GM12878 (cell line): ENCODE data around the gene WSCD2. TPM values are rescaled to one million over a fixed set of nuclear protein-coding genes. Genes with fewer than 3 reads are reported as not detected.

Source experiments
- ATAC-seq: fragments of 200-7000 bp; cut with Tn5 transposase; 3 replicates; pipeline ENCODE4 v1.9.1; 2020; ENCODE audit warnings: mild to moderate bottlenecking, moderate library complexity
- BruUV-seq: library from RNA; stranded (reverse); fragments of 400-500 nt; replicated peaks from 2 replicates; lab custom pipeline; 2021; lab: Mats Ljungman, UMichigan
- CTCF ChIA-PET: fragments of 300-600 bp; sonication (Branson Sonifier 250); formaldehyde crosslinking; extraction: SDS; loops from one replicate; lab custom pipeline; 2021; ENCODE audit warnings: inconsistent platforms; lab: Yijun Ruan, JAX
- POLR2A ChIA-PET: fragments of 350-600 bp; formaldehyde crosslinking; extraction: SDS; loops from one replicate; lab custom pipeline; 2021; ENCODE audit warnings: inconsistent platforms; lab: Charles Lee
- RAD21 ChIA-PET: fragments of 300-600 bp; sonication (Branson Sonifier 250); formaldehyde crosslinking; loops from one replicate; lab custom pipeline; 2023; ENCODE audit warnings: antibody characterized with exemption; ENCODE audit not compliant: unreplicated experiment; lab: Charles Lee
- SMC1A ChIA-PET: fragments of 300-600 bp; sonication (Branson Sonifier 250); formaldehyde crosslinking; loops from one replicate; lab custom pipeline; 2023; ENCODE audit not compliant: unreplicated experiment, uncharacterized antibody; lab: Charles Lee
- DNase-seq: peaks from one replicate; pipeline ENCODE4 v3.0.0-alpha.2; 2011; ENCODE audit warnings: low read depth, low spot score
- FAIRE-seq: peaks from 3 replicates; lab custom pipeline; 2011; peaks lifted over from hg19 to GRCh38; lab: Jason Lieb, UNC
- H2AFZ ChIP-seq: 2 replicates; pipeline ENCODE4 v1.6.0; 2011; ENCODE audit warnings: low read depth, low read length, control low read depth; ENCODE audit not compliant: control insufficient read depth
- H3K27ac ChIP-seq: 2 replicates; pipeline ENCODE4 v1.5.1; 2011; ENCODE audit warnings: control low read depth; ENCODE audit not compliant: control insufficient read depth, insufficient read depth
- H3K27me3 ChIP-seq, 2 experiments: replicated peaks in 1 of 2; 2 replicates each; pipeline versions ENCODE4 v1.6.0 to v1.6.1; 2011; ENCODE audit warnings: low read length in 1 of 2; ENCODE audit not compliant: control insufficient read depth in 2 of 2, insufficient read depth in 2 of 2
- H3K36me3 ChIP-seq, 2 experiments: 2 replicates each; pipeline ENCODE4 v1.5.1; 2011; ENCODE audit warnings: low read length in 1 of 2; ENCODE audit not compliant: control insufficient read depth in 2 of 2, insufficient read depth in 2 of 2
- H3K4me1 ChIP-seq: 2 replicates; pipeline ENCODE4 v1.6.1; 2011; ENCODE audit warnings: mild to moderate bottlenecking, low read length, moderate library complexity, mixed read lengths; ENCODE audit not compliant: control insufficient read depth, insufficient read depth
- H3K4me2 ChIP-seq: 2 replicates; pipeline ENCODE4 v1.6.0; 2011; ENCODE audit warnings: control low read depth; ENCODE audit not compliant: control insufficient read depth, insufficient read depth
- H3K4me3 ChIP-seq: fragments of 200-600 bp; sonication (generic); 2 replicates; pipeline ENCODE4 v1.5.1; 2016
- H3K79me2 ChIP-seq: 2 replicates; pipeline ENCODE4 v1.6.0; 2011; ENCODE audit warnings: low read length; ENCODE audit not compliant: control insufficient read depth, insufficient read depth
- H3K9ac ChIP-seq: 2 replicates; pipeline ENCODE4 v1.8.0; 2011; ENCODE audit warnings: low read length, control low read depth, mixed read lengths; ENCODE audit not compliant: control insufficient read depth, insufficient read depth
- H3K9me3 ChIP-seq: replicated peaks from 3 replicates; pipeline ENCODE4 v1.5.1; 2011; ENCODE audit warnings: mild to moderate bottlenecking, low read length; ENCODE audit not compliant: control insufficient read depth, insufficient read depth
- H4K20me1 ChIP-seq: 2 replicates; pipeline ENCODE4 v1.6.0; 2011; ENCODE audit not compliant: control insufficient read depth, insufficient read depth
- NBN ChIP-seq: fragments of 450-650 bp; IDR thresholded peaks from 2 replicates; pipeline ENCODE4 v1.6.1; 2016
- NRF1 ChIP-seq: conservative IDR thresholded peaks from 2 replicates; pipeline ENCODE4 v1.6.1; 2011; ENCODE audit warnings: mild to moderate bottlenecking, low read depth, low read length, improper control_type of control experiment
- SMARCA5 ChIP-seq: fragments of 450-650 bp; IDR thresholded peaks from 2 replicates; pipeline ENCODE4 v1.6.1; 2017; ENCODE audit warnings: mild to moderate bottlenecking
- SP1 ChIP-seq: IDR thresholded peaks from one replicate; pipeline ENCODE4 v1.6.1; 2011; ENCODE audit warnings: low read depth, low read length
- TCF3 ChIP-seq: IDR thresholded peaks from 2 replicates; pipeline ENCODE4 v1.6.1; 2012; ENCODE audit warnings: low read depth, mild to moderate bottlenecking, low read length, borderline replicate concordance; ENCODE audit not compliant: insufficient read depth
- YY1 ChIP-seq: IDR thresholded peaks from 2 replicates; pipeline ENCODE4 v1.6.1; 2011; ENCODE audit warnings: low read depth, mild to moderate bottlenecking, low read length
- ZNF622 ChIP-seq: fragments of 450-650 bp; IDR thresholded peaks from 2 replicates; pipeline ENCODE4 v1.6.1; 2017; ENCODE audit warnings: mild to moderate bottlenecking, inconsistent platforms
- WGBS: methylation state at CpG from one replicate; pipeline ENCODE4 v1.1.6; 2016; ENCODE audit warnings: low lambda C conversion rate; ENCODE audit not compliant: insufficient replicate concordance, insufficient coverage; ENCODE audit errors: missing lambda C conversion rate; 5-methylcytosine and 5-hydroxymethylcytosine counted together
- in situ Hi-C: fragments of 300-500 bp; cut with MboI; formaldehyde crosslinking; loops from 9 replicates; pipeline ENCODE4 v1.14.3; 2018; ENCODE audit warnings: mixed read lengths
- intact Hi-C: fragments of 100-400 bp; cut with micrococcal nuclease; formaldehyde crosslinking; loops from one replicate; pipeline ENCODE4 v1.14.2; 2022; ENCODE audit not compliant: unreplicated experiment
- polyA plus RNA-seq, 11 experiments: library from polyadenylated mRNA; depleted of rRNA in 4 of 11; unstranded in 6 of 11; stranded (reverse) in 5 of 11; fragments of >200 nt; fragmentation: Nextera tagmentation in 4 of 11; fragmentation: Illumina TruSeq in 1 of 11; extraction: Ambion mirVana in 4 of 11; extraction: Trizol in 1 of 11; gene quantifications; 1 replicate in 1 of 11; 2 replicates in 10 of 11; pipeline versions ENCODE4 v1.2.1 to v1.2.3, GENCODE V29; 2011 to 2016; ENCODE audit warnings: inconsistent platforms in 2 of 11, missing spikeins in 2 of 11, low read depth in 1 of 11
- total RNA-seq, 4 experiments: library from RNA; depleted of rRNA in 3 of 4; stranded (reverse); fragments of >200 nt in 3 of 4; fragmentation: Illumina TruSeq in 1 of 4; extraction: Trizol in 1 of 4; gene quantifications; 2 replicates each; pipeline versions ENCODE4 v1.2.1 to v1.2.3, GENCODE V29; 2013 to 2021
- TF ChIP-seq, protein P1 (sequence below): fragments of 450-650 bp; IDR thresholded peaks from 2 replicates; pipeline ENCODE4 v1.6.1; 2017; ENCODE audit warnings: mild to moderate bottlenecking, low read depth, inconsistent platforms; ENCODE audit not compliant: poor library complexity, severe bottlenecking
- TF ChIP-seq, protein P2 (sequence below): fragments of 450-650 bp; IDR thresholded peaks from 2 replicates; pipeline ENCODE4 v1.6.1; 2017; ENCODE audit warnings: borderline replicate concordance

WSCD2 gene
- total and polyA plus RNA-seq, 10 of the 15 experiments (the other 5 are each of a cell fraction or from before 2014, with no cell fraction given): 0.41 TPM; not detected in 9

DNA sequence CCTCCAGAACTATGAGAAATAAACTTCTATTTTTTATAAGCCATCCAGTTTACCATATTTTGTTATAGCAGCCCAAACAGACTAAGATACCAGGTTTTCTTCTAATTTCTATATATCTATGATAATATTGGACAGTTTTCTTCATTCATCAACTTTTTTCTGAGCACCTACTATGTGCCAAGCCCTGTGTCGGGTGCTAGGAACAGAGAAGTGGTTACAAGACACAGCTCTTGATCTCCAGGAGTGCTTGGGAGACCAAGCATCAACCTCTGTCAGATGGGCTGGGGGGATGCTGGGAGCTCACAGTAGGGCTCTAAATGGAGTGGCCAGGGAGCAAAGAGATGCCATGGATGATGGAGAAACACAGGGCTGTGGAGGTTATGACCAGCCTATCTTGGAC, 2.9 kb upstream of the WSCD2 start:
- no TSS peak for BruUV-seq
- POLR2A ChIA-PET: no interaction called here
- Histone ChIP-seq H3K79me2 (no peaks in the 10 kb centered on the region), H3K27ac (no peak overlapping the region), H3K4me1 (no peaks in the 10 kb centered on the region), H3K4me3 (no peak overlapping the region), H2AFZ (no peak overlapping the region), H3K9ac (no peak overlapping the region), H3K4me2 (no peak overlapping the region), H3K9me3 (no peaks in the 10 kb centered on the region), H3K36me3 (no peaks in the 10 kb centered on the region), H3K27me3 (peaks cover 4 to 6% of the 10 kb centered on the region in 2 experiments; a peak in 3 of 4 replicates), H4K20me1 (no peaks in the 10 kb centered on the region; the same call in 1 of the 2 replicates)
- in situ Hi-C loops (no loop called here), intact Hi-C loops (no loop called here)
- SMC1A ChIA-PET: no interaction called here
- no peak for TF ChIP-seq SP1
- no peak for TF ChIP-seq TCF3
- TF ChIP-seq, protein P1, sequence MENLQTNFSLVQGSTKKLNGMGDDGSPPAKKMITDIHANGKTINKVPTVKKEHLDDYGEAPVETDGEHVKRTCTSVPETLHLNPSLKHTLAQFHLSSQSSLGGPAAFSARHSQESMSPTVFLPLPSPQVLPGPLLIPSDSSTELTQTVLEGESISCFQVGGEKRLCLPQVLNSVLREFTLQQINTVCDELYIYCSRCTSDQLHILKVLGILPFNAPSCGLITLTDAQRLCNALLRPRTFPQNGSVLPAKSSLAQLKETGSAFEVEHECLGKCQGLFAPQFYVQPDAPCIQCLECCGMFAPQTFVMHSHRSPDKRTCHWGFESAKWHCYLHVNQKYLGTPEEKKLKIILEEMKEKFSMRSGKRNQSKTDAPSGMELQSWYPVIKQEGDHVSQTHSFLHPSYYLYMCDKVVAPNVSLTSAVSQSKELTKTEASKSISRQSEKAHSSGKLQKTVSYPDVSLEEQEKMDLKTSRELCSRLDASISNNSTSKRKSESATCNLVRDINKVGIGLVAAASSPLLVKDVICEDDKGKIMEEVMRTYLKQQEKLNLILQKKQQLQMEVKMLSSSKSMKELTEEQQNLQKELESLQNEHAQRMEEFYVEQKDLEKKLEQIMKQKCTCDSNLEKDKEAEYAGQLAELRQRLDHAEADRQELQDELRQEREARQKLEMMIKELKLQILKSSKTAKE: no peak
- no peak for TF ChIP-seq YY1
- no peak for TF ChIP-seq SMARCA5
- TF ChIP-seq, protein P2, sequence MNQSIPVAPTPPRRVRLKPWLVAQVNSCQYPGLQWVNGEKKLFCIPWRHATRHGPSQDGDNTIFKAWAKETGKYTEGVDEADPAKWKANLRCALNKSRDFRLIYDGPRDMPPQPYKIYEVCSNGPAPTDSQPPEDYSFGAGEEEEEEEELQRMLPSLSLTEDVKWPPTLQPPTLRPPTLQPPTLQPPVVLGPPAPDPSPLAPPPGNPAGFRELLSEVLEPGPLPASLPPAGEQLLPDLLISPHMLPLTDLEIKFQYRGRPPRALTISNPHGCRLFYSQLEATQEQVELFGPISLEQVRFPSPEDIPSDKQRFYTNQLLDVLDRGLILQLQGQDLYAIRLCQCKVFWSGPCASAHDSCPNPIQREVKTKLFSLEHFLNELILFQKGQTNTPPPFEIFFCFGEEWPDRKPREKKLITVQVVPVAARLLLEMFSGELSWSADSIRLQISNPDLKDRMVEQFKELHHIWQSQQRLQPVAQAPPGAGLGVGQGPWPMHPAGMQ: no peak
- TF ChIP-seq ZNF622: no peak
- no peak for TF ChIP-seq NBN
- TF ChIP-seq NRF1: no peak
- 0% methylated on average over 1 of the region's 1 CpG for WGBS
- RAD21 ChIA-PET: no interaction called here
- CTCF ChIA-PET: interaction anchor here (0.6 kb wide), 1 partner anchor 167 kb away, joined by 3 read pairs; no protein-coding TSS in a partner anchor
- ATAC-seq (no peak), DNase-seq (no peak), FAIRE-seq (no peak)
